Tibial artery (tissue), 4 donors: ENCODE data around the gene ARHGAP15.

Experiments used
- DNase-seq, 2 donors: peaks; one replicate each; pipeline ENCODE4 v3.0.0-alpha.2; 2019
- H3K27ac ChIP-seq, 2 donors: fragments of 200-600 bp; sonication (generic) in 1 of 2; 1 replicate in 1 of 2; 2 replicates in 1 of 2; pipeline ENCODE4 v1.5.1; 2018 to 2019; ENCODE audit warnings: mild to moderate bottlenecking in 1 of 2
- H3K27me3 ChIP-seq, 2 donors: fragments of 200-600 bp; sonication (generic) in 1 of 2; one replicate each; pipeline versions ENCODE4 v1.5.1 to v1.6.0; 2016 to 2019
- H3K36me3 ChIP-seq, 3 donors: fragments of 200-600 bp; sonication (generic) in 2 of 3; one replicate each; pipeline ENCODE4 v1.5.1; 2016 to 2019; ENCODE audit warnings: mild to moderate bottlenecking in 2 of 3
- H3K4me1 ChIP-seq, 4 donors: fragments of 200-600 bp; sonication (generic) in 2 of 4; 1 replicate in 3 of 4; 2 replicates in 1 of 4; pipeline ENCODE4 v1.5.1; 2016 to 2019
- H3K4me3 ChIP-seq, 2 donors: fragments of 200-600 bp; sonication (generic) in 1 of 2; 1 replicate in 1 of 2; 2 replicates in 1 of 2; pipeline ENCODE4 v1.5.1; 2018 to 2019; ENCODE audit warnings: mild to moderate bottlenecking in 2 of 2
- H3K9me3 ChIP-seq, 3 donors: fragments of 200-600 bp; sonication (generic) in 1 of 3; one replicate each; pipeline ENCODE4 v1.5.1; 2016 to 2019
- CTCF ChIP-seq, 2 experiments: fragments of 200-600 bp in 1 of 2; fragments of 450-650 bp in 1 of 2; IDR thresholded peaks; one replicate each; pipeline ENCODE4 v1.5.1; 2017 to 2019; ENCODE audit warnings: antibody characterized with exemption in 2 of 2, mild to moderate bottlenecking in 1 of 2, moderate library complexity in 1 of 2
- intact Hi-C: fragments of 100-400 bp; cut with DNase I; formaldehyde crosslinking; loops from one replicate; pipeline ENCODE4 v1.15.0; 2023; ENCODE audit warnings: low total_unique reads

The ARHGAP15 gene

GRCh38 chr2:143290221-143290620, 161.0 kb downstream of the ARHGAP15 start:
- H3K4me3 ChIP-seq: no peak overlapping the region
- intact Hi-C loops: no loop called here

GRCh38 chr2:143294068-143294467, 164.8 kb downstream of the ARHGAP15 start:
- H3K4me1 ChIP-seq: no peaks in the 10 kb centered on the region
- H3K9me3 ChIP-seq: no peaks in the 10 kb centered on the region
- H3K36me3 ChIP-seq: no peaks in the 10 kb centered on the region
- H3K27me3 ChIP-seq: no peaks in the 10 kb centered on the region
- no peak overlapping the region for H3K27ac ChIP-seq
- DNase-seq: no peak
- no peak for TF ChIP-seq CTCF (IDR thresholded peaks at IDR 0.05)
- intact Hi-C loops: no loop called here
- no peak overlapping the region for H3K4me3 ChIP-seq

More at GRCh38 chr2:143290221-143290620, 161.0 kb downstream of the ARHGAP15 start:
- no peak for DNase-seq
- H3K9me3 ChIP-seq: no peaks in the 10 kb centered on the region
- H3K4me1 ChIP-seq: no peaks in the 10 kb centered on the region
- H3K36me3 ChIP-seq: no peaks in the 10 kb centered on the region
- no peak for TF ChIP-seq CTCF (IDR thresholded peaks at IDR 0.05)
- no peaks in the 10 kb centered on the region for H3K27me3 ChIP-seq
- H3K27ac ChIP-seq: no peak overlapping the region

GRCh38 chr2:143296089-143296488, 166.9 kb downstream of the ARHGAP15 start:
- Histone ChIP-seq H3K4me1 (no peaks in the 10 kb centered on the region), H3K27me3 (no peaks in the 10 kb centered on the region), H3K9me3 (no peaks in the 10 kb centered on the region), H3K27ac (no peak overlapping the region), H3K4me3 (no peak overlapping the region), H3K36me3 (no peaks in the 10 kb centered on the region)
- TF ChIP-seq CTCF (IDR thresholded peaks at IDR 0.05): no peak
- intact Hi-C loops: no loop called here
- no peak for DNase-seq

GRCh38 chr2:143297182-143297581, 168.0 kb downstream of the ARHGAP15 start:
- Histone ChIP-seq H3K4me3 (no peak overlapping the region), H3K9me3 (no peaks in the 10 kb centered on the region), H3K27me3 (no peaks in the 10 kb centered on the region), H3K4me1 (no peaks in the 10 kb centered on the region), H3K27ac (no peak overlapping the region), H3K36me3 (no peaks in the 10 kb centered on the region)
- DNase-seq: no peak
- intact Hi-C loops: no loop called here
- TF ChIP-seq CTCF (IDR thresholded peaks at IDR 0.05): no peak

- TF ChIP-seq CTCF (IDR thresholded peaks at IDR 0.05): no peak
- Histone ChIP-seq H3K4me1 (no peaks in the 10 kb centered on the region), H3K9me3 (no peaks in the 10 kb centered on the region), H3K36me3 (no peaks in the 10 kb centered on the region), H3K4me3 (no peak overlapping the region), H3K27ac (no peak overlapping the region), H3K27me3 (no peaks in the 10 kb centered on the region)
- intact Hi-C loops: no loop called here
- DNase-seq: no peak
Measured at GRCh38 chr2:143300536-143300935, 171.3 kb downstream of the ARHGAP15 start.

- Histone ChIP-seq H3K4me3 (no peak overlapping the region), H3K9me3 (no peaks in the 10 kb centered on the region), H3K36me3 (no peaks in the 10 kb centered on the region), H3K4me1 (no peaks in the 10 kb centered on the region), H3K27ac (no peak overlapping the region), H3K27me3 (no peaks in the 10 kb centered on the region)
- intact Hi-C loops: no loop called here
- TF ChIP-seq CTCF (IDR thresholded peaks at IDR 0.05): no peak
- DNase-seq: no peak
Measured at GRCh38 chr2:143311426-143311825, 182.2 kb downstream of the ARHGAP15 start.
